HUES6 (cell line): Measurements from ENCODE around the gene DDX52.
"Not testable (repeated sequence)": the region's sequence is repeated elsewhere in the genome, so short reads cannot be mapped to it uniquely, and the experiment has no call there.

Source experiments
- H3K27ac ChIP-seq: 2 replicates; pipeline ENCODE4 v1.7.0; 2013; ENCODE audit warnings: low read depth, mild to moderate bottlenecking, low read length, inconsistent platforms
- H3K27me3 ChIP-seq: 2 replicates; pipeline ENCODE4 v1.6.1; 2013; ENCODE audit warnings: low read length; ENCODE audit not compliant: control insufficient read depth, insufficient read depth
- H3K36me3 ChIP-seq: 2 replicates; pipeline ENCODE4 v1.6.1; 2013; ENCODE audit warnings: low read length; ENCODE audit not compliant: control insufficient read depth, insufficient read depth
- H3K4me1 ChIP-seq: 2 replicates; pipeline ENCODE4 v1.6.1; 2013; ENCODE audit warnings: low read length; ENCODE audit not compliant: control insufficient read depth, insufficient read depth
- H3K4me3 ChIP-seq: 2 replicates; pipeline ENCODE4 v1.5.1; 2013; ENCODE audit warnings: low read depth, low read length
- H3K9ac ChIP-seq: one replicate; pipeline ENCODE4 v1.6.1; 2013; ENCODE audit warnings: mild to moderate bottlenecking, low read length
- H3K9me3 ChIP-seq: 2 replicates; pipeline ENCODE4 v1.6.1; 2013; ENCODE audit warnings: low read depth, low read length; ENCODE audit not compliant: control insufficient read depth, insufficient read depth

DDX52 gene

DNA sequence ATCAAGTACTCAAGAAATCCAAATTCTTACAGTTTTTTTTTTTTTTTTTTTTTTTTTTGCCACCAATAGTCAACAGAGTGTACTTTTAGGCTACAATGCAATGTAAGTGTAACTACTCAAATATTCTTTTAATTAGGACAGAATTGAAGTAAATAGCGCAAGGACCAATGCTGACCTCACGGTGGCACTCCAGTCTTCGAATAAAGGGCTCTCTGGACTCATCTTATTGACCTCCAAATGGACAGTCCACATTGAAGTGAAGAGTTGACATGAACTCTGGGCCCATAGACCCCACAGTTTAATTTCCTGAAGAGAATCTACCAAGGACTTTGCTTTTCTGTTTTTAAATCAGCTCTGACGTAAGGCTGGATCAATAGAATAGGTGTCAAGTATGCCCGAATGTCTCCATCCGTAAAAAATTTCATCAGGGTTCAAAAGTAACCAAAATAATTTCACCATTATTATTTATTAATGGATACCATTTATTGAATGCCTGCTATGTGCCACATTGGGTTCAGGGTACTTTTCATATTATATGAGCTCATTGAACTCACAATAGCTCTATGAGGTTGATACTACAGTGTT is 7.3 kb upstream of the DDX52 start:
- no peaks in the 10 kb centered on the region for H3K9me3 ChIP-seq
- no peak overlapping the region for H3K27ac ChIP-seq
- peaks cover 26% of the 10 kb centered on the region for H3K27me3 ChIP-seq
- H3K9ac ChIP-seq, result no peak overlapping the region
- H3K4me1 ChIP-seq, result no peaks in the 10 kb centered on the region
- H3K4me3 ChIP-seq, result no peak overlapping the region
- no peaks in the 10 kb centered on the region for H3K36me3 ChIP-seq

DNA sequence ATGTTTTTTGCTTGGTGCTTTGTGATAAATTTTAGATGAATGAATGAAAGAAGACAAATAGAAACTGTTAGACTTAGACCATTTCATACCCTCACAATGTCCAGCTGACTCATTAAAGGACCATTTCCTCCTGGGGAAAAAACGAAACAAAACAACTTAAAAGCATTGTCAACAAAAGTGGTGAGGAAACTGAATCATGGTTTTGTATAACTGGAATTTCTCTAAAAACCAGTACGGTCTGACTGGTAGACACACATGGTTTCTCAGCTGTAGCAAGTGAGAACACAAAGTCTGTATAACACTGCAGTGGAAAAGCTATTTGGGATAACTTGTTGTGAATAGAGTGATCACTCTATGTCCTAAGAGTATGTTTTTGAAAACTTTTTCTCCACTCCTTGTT is 5.3 kb upstream of the DDX52 start:
- H3K4me3 ChIP-seq, result no peak overlapping the region
- no peaks in the 10 kb centered on the region for H3K36me3 ChIP-seq
- H3K9ac ChIP-seq, result no peak overlapping the region
- H3K27ac ChIP-seq, result no peak overlapping the region
- H3K9me3 ChIP-seq, result no peaks in the 10 kb centered on the region
- H3K27me3 ChIP-seq, result peaks cover 39% of the 10 kb centered on the region
- H3K4me1 ChIP-seq, result no peaks in the 10 kb centered on the region

DNA sequence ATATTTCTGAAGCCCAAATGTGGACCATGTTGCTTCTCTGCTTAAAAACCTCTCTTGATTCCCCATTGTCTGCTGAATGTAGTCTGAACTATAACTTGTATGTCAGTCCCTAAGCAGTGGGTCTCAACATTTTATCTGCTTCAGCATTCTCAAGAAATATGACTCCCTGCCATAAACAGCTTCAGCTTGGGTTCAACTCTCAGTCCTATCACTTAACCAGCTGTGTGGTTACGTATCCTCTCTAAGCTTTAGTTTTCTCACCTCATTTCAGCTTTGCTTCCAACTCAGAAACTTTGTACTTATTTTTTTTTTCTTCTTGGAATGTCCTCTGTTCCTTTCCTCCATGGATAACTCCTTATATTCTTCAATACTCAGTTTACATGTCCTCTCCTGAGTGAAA is 4.6 kb upstream of the DDX52 start:
- H3K27ac ChIP-seq, result no peak overlapping the region
- no peak overlapping the region for H3K9ac ChIP-seq
- no peaks in the 10 kb centered on the region for H3K4me1 ChIP-seq
- peaks cover 39% of the 10 kb centered on the region for H3K27me3 ChIP-seq
- H3K9me3 ChIP-seq, result no peaks in the 10 kb centered on the region
- no peaks in the 10 kb centered on the region for H3K36me3 ChIP-seq
- H3K4me3 ChIP-seq, result no peak overlapping the region

DNA sequence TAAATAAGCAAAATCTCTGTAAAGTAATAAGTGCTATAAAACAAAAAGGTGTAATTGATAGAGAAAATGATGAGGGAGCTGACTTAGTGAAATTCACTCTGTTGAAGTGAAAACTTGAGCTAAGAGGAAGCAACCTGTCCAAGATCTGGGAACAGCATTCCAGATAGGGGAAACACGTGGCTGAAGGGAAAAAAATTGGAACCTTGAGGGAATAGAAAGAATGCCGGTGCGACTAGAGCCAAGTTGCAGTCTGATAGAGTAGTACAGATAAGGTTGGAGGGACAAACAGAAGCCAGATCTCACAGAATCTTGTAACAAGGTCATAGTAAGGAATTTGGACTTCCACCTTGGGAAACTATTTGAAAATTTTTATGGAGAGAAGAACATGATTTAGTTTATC is 623 bp upstream of the DDX52 start:
- Histone ChIP-seq H3K4me1 (no peaks in the 10 kb centered on the region; the same call in 1 of the 2 replicates), H3K4me3 (peak overlapping the region; percentile 94), H3K27me3 (peaks cover 39% of the 10 kb centered on the region), H3K9me3 (no peaks in the 10 kb centered on the region), H3K9ac (no peak overlapping the region), H3K27ac (no peak overlapping the region), H3K36me3 (peaks cover 25% of the 10 kb centered on the region)

DNA sequence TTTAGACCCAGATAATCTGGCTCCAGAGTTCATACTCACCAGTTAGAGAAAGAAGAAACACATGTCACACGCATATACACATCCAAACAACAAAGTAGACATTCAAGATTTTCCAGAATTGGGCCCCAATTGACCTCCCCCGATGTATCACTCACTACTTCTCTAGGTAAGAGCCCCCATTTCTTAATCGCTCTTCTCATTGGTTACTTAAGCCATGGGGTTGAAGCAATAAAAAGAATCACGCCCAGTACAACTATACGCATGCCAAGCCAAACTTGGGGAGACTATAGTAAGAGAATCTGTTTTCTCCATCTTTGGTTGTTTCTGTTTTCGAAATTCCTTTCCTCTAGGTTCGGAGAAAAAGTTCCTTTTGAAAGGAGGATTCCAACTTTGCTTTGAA is 565 bp downstream of the DDX52 start:
- Histone ChIP-seq H3K9ac (peak overlapping the region; percentile 96), H3K4me1 (no peaks in the 10 kb centered on the region; the same call in 1 of the 2 replicates), H3K4me3 (peak overlapping the region; percentile 94), H3K27me3 (peaks cover 29% of the 10 kb centered on the region), H3K27ac (peak overlapping the region; percentile 91), H3K36me3 (peaks cover 34% of the 10 kb centered on the region), H3K9me3 (no peaks in the 10 kb centered on the region)

DNA sequence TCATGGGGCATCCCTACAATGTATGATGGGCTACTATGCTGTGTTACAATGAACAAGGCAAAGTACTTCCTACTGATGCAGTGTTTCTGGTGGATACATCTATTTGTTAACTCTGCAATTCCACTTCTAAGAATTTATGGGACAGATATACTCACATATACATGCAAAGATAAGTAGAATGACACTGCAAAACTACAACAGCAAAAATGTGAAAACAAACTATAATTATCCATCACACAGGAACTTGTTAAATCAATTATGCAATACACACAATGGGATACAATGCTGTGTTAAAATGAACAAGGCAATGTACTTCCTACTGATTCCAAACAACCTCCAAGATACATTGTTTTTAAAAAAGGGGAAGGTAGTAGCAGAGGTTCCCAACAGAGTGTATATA is 3.2 kb downstream of the DDX52 start:
- Histone ChIP-seq H3K9me3 (no peaks in the 10 kb centered on the region), H3K9ac (no peak overlapping the region), H3K27ac (no peak overlapping the region), H3K27me3 (peaks cover 8% of the 10 kb centered on the region), H3K4me3 (no peak overlapping the region), H3K4me1 (no peaks in the 10 kb centered on the region; the same call in 1 of the 2 replicates), H3K36me3 (peaks cover 58% of the 10 kb centered on the region)

DNA sequence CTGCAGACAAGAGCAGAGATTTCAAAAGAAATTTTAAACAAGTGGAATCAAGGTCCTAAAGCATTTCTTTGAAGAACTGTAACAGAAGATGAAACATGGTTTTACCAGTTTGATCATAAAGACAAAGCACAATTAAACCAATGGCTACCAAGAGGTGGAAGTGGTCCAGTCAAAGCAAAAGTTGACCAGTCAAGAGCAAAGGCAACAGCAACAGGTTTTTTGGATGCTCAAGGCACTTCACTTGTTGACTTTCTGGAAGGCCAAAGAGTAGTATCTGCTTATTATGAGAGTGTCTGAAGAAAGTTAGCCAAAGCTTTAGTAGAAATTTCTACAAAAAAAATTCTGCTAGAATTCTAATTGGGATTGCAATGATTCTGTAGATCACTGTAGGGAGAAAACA is 5.3 kb downstream of the DDX52 start:
- H3K9ac ChIP-seq, result no peak overlapping the region
- H3K27me3 ChIP-seq, result no peaks in the 10 kb centered on the region
- no peaks in the 10 kb centered on the region; the same call in 1 of the 2 replicates for H3K4me1 ChIP-seq
- peaks cover 58% of the 10 kb centered on the region for H3K36me3 ChIP-seq
- H3K27ac ChIP-seq, result no peak overlapping the region
- no peaks in the 10 kb centered on the region for H3K9me3 ChIP-seq
- H3K4me3 ChIP-seq, result no peak overlapping the region

DNA sequence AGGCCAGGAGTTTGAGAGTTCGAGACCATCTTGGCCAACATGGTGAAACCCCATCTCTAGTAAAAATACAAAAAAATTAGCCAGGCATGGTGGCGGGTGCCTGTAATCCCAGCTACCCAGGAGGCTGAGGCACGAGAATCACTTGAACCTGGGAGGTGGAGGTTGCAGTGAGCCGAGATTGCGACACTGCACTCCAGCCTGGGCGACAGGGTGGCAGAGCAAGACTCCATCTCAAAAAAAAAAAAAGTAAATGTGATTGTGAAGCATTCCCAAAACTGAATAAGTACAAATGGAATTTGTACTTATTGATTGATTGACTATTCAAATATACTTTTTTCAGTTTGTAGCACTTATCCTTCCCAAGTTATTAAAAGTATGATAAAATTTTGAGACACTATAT is 26.8 kb downstream of the DDX52 start:
- H3K9ac ChIP-seq, H3K4me1 ChIP-seq, H3K4me3 ChIP-seq, H3K27ac ChIP-seq, H3K27me3 ChIP-seq, H3K9me3 ChIP-seq: not testable (repeated sequence)
- H3K36me3 ChIP-seq, result peaks cover 79% of the 10 kb centered on the region

DNA sequence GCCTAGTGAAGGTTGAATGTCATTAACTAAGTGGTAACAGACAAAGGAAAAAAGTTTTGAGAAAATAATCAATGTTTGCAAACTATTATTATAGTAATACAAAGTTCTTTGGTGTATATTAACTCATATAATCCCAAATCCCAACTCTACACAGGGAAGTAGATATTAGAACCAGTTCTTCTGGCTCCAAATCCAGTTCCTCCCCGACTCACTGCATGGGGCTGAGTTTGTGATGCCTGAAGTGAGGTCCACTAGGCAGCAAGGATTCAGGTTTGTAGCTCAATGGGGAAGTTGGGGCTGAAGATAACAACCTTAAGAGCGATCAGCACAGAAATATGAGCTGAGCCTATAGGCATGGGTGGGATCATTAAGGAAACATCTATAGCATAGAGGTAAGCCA is 28.4 kb downstream of the DDX52 start:
- Histone ChIP-seq H3K9ac (no peak overlapping the region), H3K4me1 (peaks cover 2% of the 10 kb centered on the region; the same call in 1 of the 2 replicates), H3K36me3 (peaks cover 63% of the 10 kb centered on the region), H3K27ac (no peak overlapping the region), H3K9me3 (no peaks in the 10 kb centered on the region), H3K4me3 (no peak overlapping the region), H3K27me3 (no peaks in the 10 kb centered on the region)

DNA sequence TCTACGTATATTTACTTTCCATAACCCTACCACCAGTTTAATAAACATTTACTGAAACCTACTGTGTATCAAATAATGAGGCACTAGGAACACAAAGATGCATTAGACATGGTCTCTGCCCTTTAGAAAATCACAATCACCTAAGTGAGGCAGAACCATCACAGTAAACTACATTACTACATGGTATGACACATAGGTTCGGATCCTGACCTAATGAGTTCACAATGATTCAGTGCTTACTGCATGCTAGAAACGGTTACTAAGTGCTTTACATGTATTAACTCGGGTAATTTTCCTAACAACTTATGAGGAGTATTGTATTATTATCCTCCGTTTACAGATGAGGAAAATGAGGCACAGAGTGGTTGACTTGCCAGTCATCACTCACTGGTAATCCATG is 28.9 kb downstream of the DDX52 start:
- Histone ChIP-seq H3K27ac (no peak overlapping the region), H3K4me3 (no peak overlapping the region), H3K36me3 (peaks cover 58% of the 10 kb centered on the region)

DNA sequence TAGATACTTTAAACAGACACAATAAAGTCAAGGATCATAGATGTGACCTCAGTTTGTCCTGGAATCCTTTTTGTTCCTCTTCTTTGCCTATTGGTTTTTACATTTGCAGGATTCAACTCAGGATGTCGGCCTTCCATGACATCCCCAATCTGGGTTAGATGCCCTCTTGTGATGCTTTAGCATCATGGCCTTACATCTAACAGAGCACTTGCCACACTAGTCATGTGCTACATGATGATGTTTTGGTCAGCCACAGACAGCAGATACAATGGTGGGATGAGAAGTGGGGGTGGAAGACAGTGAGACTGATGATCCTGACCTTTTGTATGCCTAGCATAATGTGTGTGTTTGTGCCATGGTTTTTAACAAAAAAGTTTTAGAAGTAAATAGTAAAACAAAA is 32.3 kb downstream of the DDX52 start:
- Histone ChIP-seq H3K9me3 (no peaks in the 10 kb centered on the region), H3K4me1 (peaks cover 9% of the 10 kb centered on the region), H3K4me3 (no peak overlapping the region), H3K36me3 (peaks cover 32% of the 10 kb centered on the region), H3K27ac (no peak overlapping the region), H3K9ac (no peak overlapping the region), H3K27me3 (no peaks in the 10 kb centered on the region)

More for the DNA sequence above, 28.9 kb downstream of the DDX52 start:
- Histone ChIP-seq H3K9me3 (no peaks in the 10 kb centered on the region), H3K4me1 (peaks cover 5% of the 10 kb centered on the region; the same call in 1 of the 2 replicates), H3K9ac (no peak overlapping the region), H3K27me3 (no peaks in the 10 kb centered on the region)

DNA sequence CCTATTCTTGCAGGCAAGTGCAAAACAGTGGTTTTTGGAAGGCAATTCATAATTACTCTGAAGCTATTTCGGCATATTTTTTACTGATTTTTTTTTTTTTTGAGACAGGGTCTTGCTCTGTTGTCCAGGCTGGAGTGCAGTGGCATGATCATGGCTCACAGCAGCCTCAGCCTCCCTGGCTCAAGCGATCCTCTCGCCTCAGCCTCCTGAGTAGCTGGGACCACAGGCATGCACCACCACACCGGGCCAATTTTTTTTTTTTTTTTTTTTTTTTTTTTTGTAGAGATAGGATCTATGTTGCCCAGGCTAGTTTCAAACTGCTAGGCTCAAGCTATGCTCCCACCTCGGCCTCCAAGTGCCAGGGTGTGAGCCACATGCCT is 33.2 kb downstream of the DDX52 start:
- Histone ChIP-seq H3K36me3 (peaks cover 27% of the 10 kb centered on the region), H3K9ac (peak overlapping the region; percentile 87), H3K4me3 (peak overlapping the region; percentile 84), H3K27ac (peak overlapping the region; percentile 91)
- H3K4me1 ChIP-seq, H3K27me3 ChIP-seq, H3K9me3 ChIP-seq: not testable (repeated sequence)
